Measurements from ENCODE around the gene GPR33.

GRCh38 chr14:31445703-31446102 lies 42.1 kb downstream of the GPR33 start:
- no peak for TF ChIP-seq CTCF (IDR thresholded peaks at IDR 0.05; ENCODE audit: low read depth, low read length)
- no peak for TF ChIP-seq POLR2A (IDR thresholded peaks at IDR 0.05; ENCODE audit: extremely low read depth, insufficient read length)
- TF ChIP-seq MYC (IDR thresholded peaks at IDR 0.05; ENCODE audit: low read depth, low read length), result no peak

Data from NB4 (cell line).